ENCODE data around the gene GBP5. TPM values are rescaled to one million over a fixed set of nuclear protein-coding genes. Genes with fewer than 3 reads are reported as not detected.
"Not testable (repeated sequence)": the region's sequence is repeated elsewhere in the genome, so short reads cannot be mapped to it uniquely, and the experiment has no call there.

GBP5 gene
- total RNA-seq, 1 donor from 2014 or later, result 2.6 TPM

GRCh38 chr1:89302697-89303332 lies 30.2 kb upstream of the GBP5 start:
- Mint-ChIP-seq H3K4me3 (ENCODE audit: unreplicated experiment) (no peak overlapping the region), H3K9me3 (ENCODE audit: unreplicated experiment) (no peaks in the 10 kb centered on the region), H3K36me3 (ENCODE audit: low read depth, unreplicated experiment) (no peaks in the 10 kb centered on the region), H3K27me3 (ENCODE audit: unreplicated experiment) (peaks cover 6% of the 10 kb centered on the region), H3K27ac (ENCODE audit: unreplicated experiment) (no peak overlapping the region), H3K4me1 (ENCODE audit: unreplicated experiment) (no peaks in the 10 kb centered on the region)
- DNase-seq (ENCODE audit: low spot score), result no peak
- no peak for TF ChIP-seq CTCF (IDR thresholded peaks at IDR 0.05; ENCODE audit: unreplicated experiment)

GRCh38 chr1:89299739-89300463 lies 27.2 kb upstream of the GBP5 start:
- DNase-seq (ENCODE audit: low spot score); H3K27me3 Mint-ChIP-seq (ENCODE audit: unreplicated experiment); H3K4me1 Mint-ChIP-seq (ENCODE audit: unreplicated experiment); H3K9me3 Mint-ChIP-seq (ENCODE audit: unreplicated experiment); H3K36me3 Mint-ChIP-seq (ENCODE audit: low read depth, unreplicated experiment); H3K4me3 Mint-ChIP-seq (ENCODE audit: unreplicated experiment); H3K27ac Mint-ChIP-seq (ENCODE audit: unreplicated experiment): not testable (repeated sequence)

- Mint-ChIP-seq H3K9me3 (ENCODE audit: unreplicated experiment) (no peaks in the 10 kb centered on the region), H3K36me3 (ENCODE audit: low read depth, unreplicated experiment) (no peaks in the 10 kb centered on the region), H3K27me3 (ENCODE audit: unreplicated experiment) (peaks cover 3% of the 10 kb centered on the region), H3K4me3 (ENCODE audit: unreplicated experiment) (no peak overlapping the region), H3K27ac (ENCODE audit: unreplicated experiment) (no peak overlapping the region), H3K4me1 (ENCODE audit: unreplicated experiment) (peaks cover 7% of the 10 kb centered on the region)
- no peak for DNase-seq (ENCODE audit: low spot score)
- TF ChIP-seq CTCF (IDR thresholded peaks at IDR 0.05; ENCODE audit: unreplicated experiment), result no peak
Observed at GRCh38 chr1:89298461-89298860, 25.8 kb upstream of the GBP5 start.

DNA sequence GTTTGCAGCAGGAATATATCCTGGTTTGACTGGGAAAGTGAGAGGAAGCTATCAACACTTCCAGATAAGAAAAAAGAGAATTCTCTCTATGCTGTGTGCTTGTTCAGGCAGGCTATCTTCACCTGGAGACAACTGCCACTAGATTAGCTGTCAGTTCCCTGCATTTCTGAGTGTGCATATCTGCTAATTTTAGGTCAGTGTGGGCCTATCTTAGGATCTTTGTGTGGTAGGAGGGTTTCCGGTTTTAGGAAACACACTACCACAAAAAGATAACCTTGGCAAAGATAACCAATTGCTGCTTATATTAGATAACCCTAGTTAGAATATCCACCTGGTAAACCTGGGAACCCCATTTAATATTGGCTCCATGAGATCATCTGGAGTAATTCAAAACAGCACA lies 22.5 kb upstream of the GBP5 start:
- no peak for DNase-seq (ENCODE audit: low spot score)
- Mint-ChIP-seq H3K27me3 (ENCODE audit: unreplicated experiment) (peaks cover 5% of the 10 kb centered on the region), H3K4me1 (ENCODE audit: unreplicated experiment) (peaks cover 7% of the 10 kb centered on the region), H3K36me3 (ENCODE audit: low read depth, unreplicated experiment) (no peaks in the 10 kb centered on the region), H3K27ac (ENCODE audit: unreplicated experiment) (no peak overlapping the region), H3K9me3 (ENCODE audit: unreplicated experiment) (no peaks in the 10 kb centered on the region), H3K4me3 (ENCODE audit: unreplicated experiment) (no peak overlapping the region)
- TF ChIP-seq CTCF (IDR thresholded peaks at IDR 0.05; ENCODE audit: unreplicated experiment), result no peak

DNA sequence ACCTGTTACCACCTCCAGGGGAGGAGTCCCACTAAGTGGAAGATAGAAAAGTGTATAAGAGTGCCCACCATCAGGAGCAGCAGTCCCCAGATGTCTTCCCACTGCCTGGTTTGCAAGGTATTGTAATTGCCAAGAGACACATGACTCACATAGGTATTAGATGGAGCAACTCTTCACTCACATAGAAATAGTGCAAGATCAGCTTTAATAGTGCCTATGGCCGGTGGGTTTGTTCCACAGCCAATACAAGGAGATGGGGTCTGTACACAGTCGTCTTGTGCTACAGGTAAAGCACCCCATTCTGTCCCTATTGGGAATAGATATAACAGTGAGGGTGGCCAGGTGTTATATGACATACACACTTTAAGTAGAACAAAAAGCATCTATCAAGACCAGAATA lies 18.6 kb upstream of the GBP5 start:
- peaks cover 5% of the 10 kb centered on the region for H3K27me3 Mint-ChIP-seq (ENCODE audit: unreplicated experiment)
- peaks cover 7% of the 10 kb centered on the region for H3K4me1 Mint-ChIP-seq (ENCODE audit: unreplicated experiment)
- no peak overlapping the region for H3K27ac Mint-ChIP-seq (ENCODE audit: unreplicated experiment)
- no peaks in the 10 kb centered on the region for H3K36me3 Mint-ChIP-seq (ENCODE audit: low read depth, unreplicated experiment)
- TF ChIP-seq CTCF (IDR thresholded peaks at IDR 0.05; ENCODE audit: unreplicated experiment), result no peak
- H3K9me3 Mint-ChIP-seq (ENCODE audit: unreplicated experiment), result no peaks in the 10 kb centered on the region
- no peak overlapping the region for H3K4me3 Mint-ChIP-seq (ENCODE audit: unreplicated experiment)
- no peak for DNase-seq (ENCODE audit: low spot score)

Data from endothelial cell (in vitro differentiated cells).